CD4-positive, alpha-beta T cell treated with Interleukin-4 for 1 hour (primary cell): Measurements from ENCODE around the gene LNX2.

Experiments
- DNase-seq, 2 donors: peaks; one replicate each; pipeline ENCODE4 v3.0.0-alpha.2; 2020 to 2022

The LNX2 gene

GRCh38 chr13:27605099-27605498 lies 15.2 kb downstream of the LNX2 start:
- DNase-seq: no peak

GRCh38 chr13:27601803-27602202 lies 18.5 kb downstream of the LNX2 start:
- no peak for DNase-seq

GRCh38 chr13:27601208-27601607 lies 19.1 kb downstream of the LNX2 start:
- DNase-seq: no peak

GRCh38 chr13:27600711-27601110 lies 19.6 kb downstream of the LNX2 start:
- DNase-seq: no peak

GRCh38 chr13:27599845-27600553 lies 20.3 kb downstream of the LNX2 start:
- no peak for DNase-seq

GRCh38 chr13:27599096-27599495 lies 21.2 kb downstream of the LNX2 start:
- DNase-seq: no peak

- DNase-seq: no peak
These were observed 25.1 kb downstream of the LNX2 start for GRCh38 chr13:27595055-27595811.

GRCh38 chr13:27593267-27593666 lies 27.1 kb downstream of the LNX2 start:
- DNase-seq: no peak

GRCh38 chr13:27592865-27593264 lies 27.5 kb downstream of the LNX2 start:
- DNase-seq: no peak

- DNase-seq: no peak
These were observed 31.9 kb downstream of the LNX2 start for GRCh38 chr13:27588405-27588804.

- no peak for DNase-seq
These were observed 33.1 kb downstream of the LNX2 start for GRCh38 chr13:27587095-27587746.

- DNase-seq: no peak
These were observed 36.7 kb downstream of the LNX2 start for GRCh38 chr13:27583645-27584044.

GRCh38 chr13:27578121-27579030 lies 42.0 kb downstream of the LNX2 start:
- no peak for DNase-seq

- DNase-seq: no peak
These were observed 45.7 kb downstream of the LNX2 start for GRCh38 chr13:27574661-27575060.

- no peak for DNase-seq
These were observed 47.1 kb downstream of the LNX2 start for GRCh38 chr13:27573265-27573664.

GRCh38 chr13:27572234-27572901 lies 48.0 kb downstream of the LNX2 start:
- no peak for DNase-seq

- DNase-seq: no peak
These were observed 49.4 kb downstream of the LNX2 start for GRCh38 chr13:27570906-27571305.

- DNase-seq: no peak
These were observed 50.9 kb downstream of the LNX2 start for GRCh38 chr13:27569405-27569804.

GRCh38 chr13:27565818-27566217 lies 54.5 kb downstream of the LNX2 start:
- no peak for DNase-seq

GRCh38 chr13:27562457-27562856 lies 57.9 kb downstream of the LNX2 start:
- no peak for DNase-seq

GRCh38 chr13:27559719-27560118 lies 60.6 kb downstream of the LNX2 start:
- peak; percentile 26 to 41 for DNase-seq

GRCh38 chr13:27556109-27556508 lies 64.2 kb downstream of the LNX2 start:
- no peak for DNase-seq
